Measurements from ENCODE around the gene PLEKHH1. TPM values are rescaled to one million over a fixed set of nuclear protein-coding genes. Genes with fewer than 3 reads are reported as not detected.
A peak's percentile ranks its signal among the peaks of the same experiment; 100 is the strongest.
"Not testable (repeated sequence)": the region's sequence is repeated elsewhere in the genome, so short reads cannot be mapped to it uniquely, and the experiment has no call there.

Gene PLEKHH1
- total RNA-seq, 2 donors from 2014 or later: 0.17 to 4.9 TPM

GRCh38 chr14:67533754-67534085, 630 bp downstream of the PLEKHH1 start:
- Mint-ChIP-seq H3K36me3 (ENCODE audit: low read depth) (no peaks in the 10 kb centered on the region), H3K4me3 (peak overlapping the region; percentile 57), H3K27me3 (peaks cover 11% of the 10 kb centered on the region), H3K27ac (no peak overlapping the region), H3K4me1 (no peaks in the 10 kb centered on the region), H3K9me3 (no peaks in the 10 kb centered on the region)
- no peak for ATAC-seq (replicated peaks)

- no peaks in the 10 kb centered on the region for H3K9me3 Mint-ChIP-seq
- ATAC-seq (replicated peaks): no peak
- H3K4me3 Mint-ChIP-seq: no peak overlapping the region
- H3K36me3 Mint-ChIP-seq (ENCODE audit: low read depth): no peaks in the 10 kb centered on the region
- H3K27me3 Mint-ChIP-seq: peaks cover 13% of the 10 kb centered on the region
- no peaks in the 10 kb centered on the region for H3K4me1 Mint-ChIP-seq
- no peak overlapping the region for H3K27ac Mint-ChIP-seq
Observed at GRCh38 chr14:67536087-67536486, 3.0 kb downstream of the PLEKHH1 start.

DNA sequence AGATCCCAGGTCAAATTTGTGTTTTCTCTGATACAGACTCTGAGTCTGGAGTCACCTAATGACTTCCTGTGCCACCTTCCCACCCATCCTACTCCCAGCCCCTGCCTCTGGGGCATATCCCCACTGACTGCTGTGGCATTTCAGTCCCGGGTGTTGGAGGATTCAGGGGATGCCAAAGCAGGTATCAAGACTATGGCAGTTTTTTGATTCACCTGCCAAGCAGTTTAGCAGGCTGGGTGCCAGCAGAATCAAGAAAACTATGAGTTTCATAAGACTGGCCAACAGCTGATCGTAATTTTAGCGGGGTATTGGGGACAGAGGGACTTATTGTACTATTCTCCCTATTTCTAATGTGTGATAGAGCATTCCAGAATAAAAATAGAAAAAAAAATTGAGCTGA, 4.6 kb downstream of the PLEKHH1 start:
- no peak overlapping the region for H3K27ac Mint-ChIP-seq
- H3K27me3 Mint-ChIP-seq: peaks cover 23% of the 10 kb centered on the region
- H3K36me3 Mint-ChIP-seq (ENCODE audit: low read depth): no peaks in the 10 kb centered on the region
- no peaks in the 10 kb centered on the region for H3K4me1 Mint-ChIP-seq
- no peak for ATAC-seq (replicated peaks)
- no peak overlapping the region for H3K4me3 Mint-ChIP-seq
- H3K9me3 Mint-ChIP-seq: no peaks in the 10 kb centered on the region

DNA sequence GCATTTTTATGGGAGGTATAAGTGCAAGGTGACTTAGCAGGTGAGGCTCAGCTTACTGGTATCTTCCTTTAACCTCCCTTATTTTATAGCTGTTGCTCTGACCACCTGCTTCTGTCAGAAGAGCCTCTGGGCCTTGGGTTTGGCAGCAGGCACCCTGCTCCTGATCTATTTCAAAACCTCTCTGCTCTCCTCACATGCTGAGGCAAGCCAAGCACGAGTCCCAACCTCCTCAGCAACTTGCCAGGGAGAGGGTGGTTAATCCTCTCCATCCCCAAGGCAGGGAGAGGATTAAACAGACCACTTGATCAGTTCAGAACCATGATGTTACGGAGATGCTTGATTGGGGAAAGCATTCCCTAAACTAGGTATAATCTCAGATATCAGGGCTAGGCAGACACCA, 5.4 kb downstream of the PLEKHH1 start:
- H3K4me1 Mint-ChIP-seq: no peaks in the 10 kb centered on the region
- no peaks in the 10 kb centered on the region for H3K36me3 Mint-ChIP-seq (ENCODE audit: low read depth)
- ATAC-seq (replicated peaks): no peak
- H3K27ac Mint-ChIP-seq: no peak overlapping the region
- H3K9me3 Mint-ChIP-seq: no peaks in the 10 kb centered on the region
- no peak overlapping the region for H3K4me3 Mint-ChIP-seq
- peaks cover 31% of the 10 kb centered on the region for H3K27me3 Mint-ChIP-seq

DNA sequence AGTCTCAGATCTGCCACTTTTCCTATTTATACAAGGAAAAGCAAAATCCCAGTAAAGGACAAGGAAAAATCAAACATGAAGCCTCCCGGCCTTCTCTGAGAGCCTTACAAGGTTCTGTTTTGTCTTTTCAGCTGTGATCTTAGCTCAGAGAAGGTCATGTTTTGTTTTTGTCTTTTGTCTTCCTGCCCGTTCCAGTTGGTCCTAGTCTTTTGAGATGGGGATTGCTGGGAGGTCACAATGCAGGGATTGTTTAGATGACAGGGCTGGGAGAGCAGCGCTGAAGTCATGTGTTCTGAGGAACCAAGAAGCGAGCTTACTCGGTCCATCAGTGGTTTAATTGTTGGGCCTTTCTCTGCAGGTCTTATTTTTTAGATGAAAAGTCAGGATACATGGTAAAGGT, 6.0 kb downstream of the PLEKHH1 start:
- H3K36me3 Mint-ChIP-seq (ENCODE audit: low read depth): no peaks in the 10 kb centered on the region
- H3K27me3 Mint-ChIP-seq: peaks cover 35% of the 10 kb centered on the region
- H3K4me3 Mint-ChIP-seq: no peak overlapping the region
- H3K9me3 Mint-ChIP-seq: no peaks in the 10 kb centered on the region
- H3K27ac Mint-ChIP-seq: no peak overlapping the region
- no peaks in the 10 kb centered on the region for H3K4me1 Mint-ChIP-seq
- ATAC-seq (replicated peaks): no peak

DNA sequence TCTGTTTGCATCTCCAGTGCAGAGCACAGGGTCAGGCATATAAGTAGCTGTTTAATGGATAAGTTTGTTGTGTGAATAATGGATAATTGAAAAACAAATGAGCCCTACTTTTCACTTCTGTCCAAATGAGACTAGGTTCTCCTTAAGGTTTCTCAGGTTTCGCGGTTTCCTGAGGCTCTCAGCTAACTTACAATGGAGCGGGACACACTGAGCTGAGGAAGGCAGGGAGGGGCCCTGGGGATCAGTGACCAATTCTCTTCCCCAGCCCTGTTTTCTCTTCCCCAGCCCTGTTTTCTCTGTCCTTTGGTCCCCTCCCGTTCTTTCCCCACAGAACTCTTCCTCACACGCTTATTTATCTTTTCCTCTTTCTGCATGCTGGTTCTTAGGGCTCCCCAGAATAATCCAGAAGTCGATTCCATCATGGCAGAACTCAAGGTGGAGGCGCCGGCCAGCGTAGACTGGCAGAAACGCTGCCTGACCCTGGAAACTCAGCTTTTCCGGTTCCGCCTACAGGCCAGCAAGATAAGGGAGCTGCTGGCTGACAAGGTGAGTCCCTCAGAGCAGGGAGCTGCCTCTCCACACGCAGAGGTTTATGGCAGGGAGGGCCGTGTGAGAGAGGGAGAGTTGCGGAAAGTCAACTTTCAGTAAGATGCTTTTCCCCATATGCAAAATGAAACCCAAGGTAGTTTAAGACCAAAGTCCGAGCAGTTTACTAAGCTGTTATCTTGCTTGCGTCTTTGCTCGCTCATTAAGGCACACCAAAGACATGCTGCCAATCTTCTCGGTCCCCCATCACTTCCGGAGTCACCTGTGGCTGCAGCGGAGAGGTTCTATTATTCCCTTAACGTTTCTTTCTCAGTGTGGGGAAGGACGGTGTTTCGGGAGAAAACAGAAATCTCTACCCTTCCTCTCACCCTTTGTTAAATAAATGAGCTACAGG, 8.6 kb downstream of the PLEKHH1 start:
- H3K27me3 Mint-ChIP-seq: peaks cover 34% of the 10 kb centered on the region
- no peaks in the 10 kb centered on the region for H3K36me3 Mint-ChIP-seq (ENCODE audit: low read depth)
- peak overlapping the region; percentile 73 for H3K4me3 Mint-ChIP-seq
- no peaks in the 10 kb centered on the region for H3K9me3 Mint-ChIP-seq
- no peaks in the 10 kb centered on the region for H3K4me1 Mint-ChIP-seq
- H3K27ac Mint-ChIP-seq: peak overlapping the region; percentile 82
- ATAC-seq (replicated peaks): peak; percentile 72

GRCh38 chr14:67542620-67543019, 9.5 kb downstream of the PLEKHH1 start:
- H3K4me3 Mint-ChIP-seq; H3K27ac Mint-ChIP-seq; H3K4me1 Mint-ChIP-seq; H3K36me3 Mint-ChIP-seq (ENCODE audit: low read depth); H3K9me3 Mint-ChIP-seq; ATAC-seq (replicated peaks): not testable (repeated sequence)
- H3K27me3 Mint-ChIP-seq: peaks cover 39% of the 10 kb centered on the region

- Mint-ChIP-seq H3K36me3 (ENCODE audit: low read depth) (no peaks in the 10 kb centered on the region), H3K4me1 (no peaks in the 10 kb centered on the region), H3K4me3 (no peak overlapping the region), H3K27me3 (peaks cover 39% of the 10 kb centered on the region), H3K9me3 (no peaks in the 10 kb centered on the region), H3K27ac (no peak overlapping the region)
- no peak for ATAC-seq (replicated peaks)
Observed at GRCh38 chr14:67544590-67544989, 11.5 kb downstream of the PLEKHH1 start.

GRCh38 chr14:67547224-67547780, 14.2 kb downstream of the PLEKHH1 start:
- Mint-ChIP-seq H3K4me1 (no peaks in the 10 kb centered on the region), H3K4me3 (no peak overlapping the region), H3K27ac (no peak overlapping the region), H3K9me3 (no peaks in the 10 kb centered on the region), H3K27me3 (peaks cover 31% of the 10 kb centered on the region), H3K36me3 (ENCODE audit: low read depth) (no peaks in the 10 kb centered on the region)
- ATAC-seq (replicated peaks): no peak

DNA sequence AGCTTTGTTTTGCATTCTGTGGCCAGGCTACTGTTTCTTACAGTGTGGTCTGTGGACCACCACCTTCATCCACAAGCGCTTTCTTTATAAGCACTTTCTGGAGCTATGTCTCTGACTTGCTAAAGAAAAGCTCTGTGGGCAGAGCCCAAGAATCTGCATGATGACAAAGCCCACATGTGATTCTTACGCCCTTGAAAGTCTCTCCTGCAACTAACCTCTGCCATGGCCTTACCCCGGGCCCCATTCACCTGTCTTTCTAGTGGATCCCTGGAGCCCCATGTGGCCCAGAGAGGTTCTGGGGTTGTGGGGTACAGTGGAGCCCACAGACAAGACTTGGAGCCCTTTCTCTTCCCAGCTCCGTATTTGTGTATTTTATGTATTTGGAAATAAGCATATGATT, 16.6 kb downstream of the PLEKHH1 start:
- Mint-ChIP-seq H3K4me3 (no peak overlapping the region), H3K27ac (no peak overlapping the region), H3K9me3 (no peaks in the 10 kb centered on the region), H3K36me3 (ENCODE audit: low read depth) (no peaks in the 10 kb centered on the region), H3K4me1 (no peaks in the 10 kb centered on the region), H3K27me3 (peaks cover 14% of the 10 kb centered on the region)
- ATAC-seq (replicated peaks): no peak

- no peak for ATAC-seq (replicated peaks)
- Mint-ChIP-seq H3K4me3 (no peak overlapping the region), H3K9me3 (no peaks in the 10 kb centered on the region), H3K36me3 (ENCODE audit: low read depth) (no peaks in the 10 kb centered on the region), H3K27me3 (peaks cover 10% of the 10 kb centered on the region), H3K4me1 (no peaks in the 10 kb centered on the region), H3K27ac (no peak overlapping the region)
Observed at GRCh38 chr14:67551123-67551522, 18.0 kb downstream of the PLEKHH1 start.

DNA sequence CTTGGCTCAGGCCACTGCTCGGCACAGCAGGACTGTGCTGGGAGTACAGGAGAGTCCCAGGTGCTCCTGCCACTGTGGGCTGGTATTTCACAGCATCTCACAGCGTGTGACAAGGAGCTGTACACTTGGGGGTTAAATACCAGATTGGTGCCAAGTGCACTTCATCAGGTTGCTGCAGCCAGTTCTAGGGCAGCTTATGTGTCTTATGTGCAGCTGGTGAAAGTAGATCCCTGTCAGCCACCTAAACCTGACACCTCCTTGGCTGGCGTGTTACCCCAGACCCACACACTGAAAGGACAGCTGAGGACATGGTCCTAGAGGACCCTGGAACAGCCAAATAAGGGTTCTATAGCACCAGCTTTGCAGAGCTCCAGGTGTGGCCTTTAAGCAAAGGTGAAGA, 18.9 kb downstream of the PLEKHH1 start:
- no peak overlapping the region for H3K27ac Mint-ChIP-seq
- no peaks in the 10 kb centered on the region for H3K36me3 Mint-ChIP-seq (ENCODE audit: low read depth)
- H3K4me3 Mint-ChIP-seq: no peak overlapping the region
- no peaks in the 10 kb centered on the region for H3K9me3 Mint-ChIP-seq
- H3K4me1 Mint-ChIP-seq: no peaks in the 10 kb centered on the region
- ATAC-seq (replicated peaks): no peak
- peaks cover 8% of the 10 kb centered on the region for H3K27me3 Mint-ChIP-seq

DNA sequence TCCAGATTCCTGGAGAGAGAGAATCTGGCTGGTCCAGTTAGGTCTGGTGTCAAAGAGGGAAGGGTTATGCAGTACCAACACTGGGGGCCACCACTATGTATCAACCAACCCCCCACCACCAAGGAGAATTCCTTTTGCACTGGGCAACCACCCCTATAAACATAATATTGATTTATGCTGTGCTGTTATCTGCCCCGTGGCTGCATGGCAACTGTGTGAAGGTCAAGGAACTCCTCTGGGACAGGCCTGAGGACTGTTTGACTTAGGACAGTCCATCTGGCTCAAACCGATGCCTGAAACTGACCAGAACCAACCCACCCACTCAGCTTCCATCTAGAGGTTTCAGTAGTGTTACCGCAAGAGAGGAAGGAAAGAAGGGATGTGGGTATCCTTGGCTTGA, 20.5 kb downstream of the PLEKHH1 start:
- Mint-ChIP-seq H3K4me1 (no peaks in the 10 kb centered on the region), H3K9me3 (no peaks in the 10 kb centered on the region), H3K4me3 (no peak overlapping the region), H3K36me3 (ENCODE audit: low read depth) (no peaks in the 10 kb centered on the region), H3K27me3 (peaks cover 6% of the 10 kb centered on the region), H3K27ac (no peak overlapping the region)
- no peak for ATAC-seq (replicated peaks)

DNA sequence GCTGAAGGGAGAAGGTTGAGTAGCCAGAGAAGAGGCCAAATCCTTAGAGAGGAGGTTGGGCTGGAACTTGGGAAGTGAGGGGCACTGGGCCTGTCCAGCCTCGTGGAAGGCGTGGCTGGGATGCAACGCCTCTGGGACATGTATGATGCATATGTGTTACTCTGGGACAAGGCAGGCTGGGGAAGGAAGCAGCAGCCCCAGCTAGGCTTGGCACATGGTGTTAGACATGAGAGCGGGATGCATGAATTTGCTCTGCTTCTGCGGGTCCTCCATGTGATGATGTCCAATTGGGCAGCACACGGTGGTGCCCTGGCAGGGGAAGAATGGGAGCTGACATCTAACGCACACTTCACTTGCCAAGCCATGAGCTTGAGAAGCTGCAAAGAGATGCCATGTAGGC, 21.3 kb downstream of the PLEKHH1 start:
- no peaks in the 10 kb centered on the region for H3K36me3 Mint-ChIP-seq (ENCODE audit: low read depth)
- H3K27me3 Mint-ChIP-seq: peaks cover 3% of the 10 kb centered on the region
- H3K4me1 Mint-ChIP-seq: no peaks in the 10 kb centered on the region
- no peaks in the 10 kb centered on the region for H3K9me3 Mint-ChIP-seq
- H3K27ac Mint-ChIP-seq: no peak overlapping the region
- no peak for ATAC-seq (replicated peaks)
- no peak overlapping the region for H3K4me3 Mint-ChIP-seq

DNA sequence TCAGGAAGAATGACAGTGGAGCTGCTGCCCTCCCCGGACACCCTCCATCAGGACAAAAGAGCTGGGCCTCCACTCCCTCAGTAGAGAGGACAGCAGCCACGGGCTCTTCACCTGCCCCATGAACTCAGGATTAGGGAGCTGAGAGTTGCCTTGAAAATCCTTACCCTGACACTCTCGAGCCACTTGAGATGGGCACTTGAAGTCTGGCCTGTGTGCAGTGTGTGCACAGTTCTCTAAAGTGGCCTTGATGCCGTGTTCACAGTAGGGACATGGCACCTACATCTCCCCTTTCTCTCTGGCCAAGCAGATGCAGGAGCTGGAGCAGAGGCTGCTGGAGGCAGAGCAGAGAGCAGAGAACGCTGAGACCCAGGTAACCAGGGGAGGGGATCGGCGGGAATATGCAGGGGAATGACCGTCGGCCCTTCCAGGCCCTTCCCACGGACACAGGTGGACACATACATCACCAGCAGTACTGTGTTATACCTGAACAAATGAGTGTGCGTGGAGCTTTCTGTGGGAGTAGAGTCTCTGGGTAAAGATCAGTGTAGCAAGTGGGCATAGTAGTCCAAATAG, 22.5 kb downstream of the PLEKHH1 start:
- Mint-ChIP-seq H3K36me3 (ENCODE audit: low read depth) (no peaks in the 10 kb centered on the region), H3K9me3 (no peaks in the 10 kb centered on the region), H3K4me1 (no peaks in the 10 kb centered on the region), H3K27ac (no peak overlapping the region), H3K27me3 (peaks cover 3% of the 10 kb centered on the region), H3K4me3 (no peak overlapping the region)
- ATAC-seq (replicated peaks): no peak
